ENCODE data around the gene FBXO28.

The FBXO28 gene

DNA sequence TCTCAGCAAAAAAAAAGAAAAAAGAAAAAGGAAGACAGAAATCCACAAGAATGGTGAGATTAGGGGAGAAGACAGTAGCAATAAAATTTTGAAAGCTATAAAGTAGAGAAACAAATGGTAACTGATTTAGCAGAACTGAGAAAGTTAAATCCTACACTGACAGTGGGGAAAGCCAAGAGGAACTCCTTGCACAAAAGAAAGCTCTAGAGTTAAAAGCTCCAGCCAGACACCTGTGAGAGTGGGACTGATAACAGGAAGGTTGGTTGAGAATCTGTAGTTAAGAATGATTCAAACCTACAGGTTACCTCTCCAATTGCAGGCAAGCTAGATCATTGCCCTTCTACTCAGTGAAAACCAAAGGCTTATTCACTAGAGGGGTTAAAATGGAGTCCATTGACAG lies 23.6 kb downstream of the FBXO28 start:
- H3K36me3 ChIP-seq (ENCODE audit: control insufficient read depth in 2 of 2, insufficient read depth in 2 of 2, low read length in 2 of 2), result peaks cover 16 to 22% of the 10 kb centered on the region in 2 donors
- H3K4me3 ChIP-seq (ENCODE audit: low read length in 2 of 2), result no peak overlapping the region
- H3K27me3 ChIP-seq (ENCODE audit: control insufficient read depth in 2 of 2, insufficient read depth in 2 of 2, low read length in 2 of 2), result no peaks in the 10 kb centered on the region
- H3K9me3 ChIP-seq (ENCODE audit: control insufficient read depth in 2 of 2, low read length in 2 of 2), result no peaks in the 10 kb centered on the region
- no peaks in the 10 kb centered on the region for H3K4me1 ChIP-seq (ENCODE audit: control insufficient read depth in 2 of 2, insufficient read depth in 2 of 2, low read length in 2 of 2)
- H3K27ac ChIP-seq (ENCODE audit: low read depth in 2 of 2, low read length in 2 of 2), result no peak overlapping the region
- H3K9ac ChIP-seq (ENCODE audit: low read depth in 1 of 2, low read length in 2 of 2), result no peak overlapping the region

DNA sequence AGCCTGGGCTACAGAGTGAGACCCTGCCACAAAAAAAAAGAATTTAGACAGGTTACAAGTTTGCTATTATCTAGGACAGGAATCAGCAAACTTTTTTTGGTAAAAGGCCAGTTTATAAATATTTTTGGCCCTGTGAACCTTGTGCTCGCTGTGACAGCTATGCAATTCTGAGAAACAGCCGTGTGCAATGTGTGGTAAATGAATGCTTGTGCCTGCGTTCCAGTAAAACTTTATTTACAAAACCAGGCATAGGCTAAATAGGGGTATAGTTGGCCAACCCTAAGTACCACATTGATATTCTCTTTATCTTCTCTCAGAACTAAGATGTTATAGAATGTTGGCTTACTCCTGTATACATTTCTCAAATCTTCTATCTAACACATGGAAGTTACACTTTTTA lies 24.3 kb downstream of the FBXO28 start:
- Histone ChIP-seq H3K4me1 (ENCODE audit: control insufficient read depth in 2 of 2, insufficient read depth in 2 of 2, low read length in 2 of 2) (no peaks in the 10 kb centered on the region), H3K27me3 (ENCODE audit: control insufficient read depth in 2 of 2, insufficient read depth in 2 of 2, low read length in 2 of 2) (no peaks in the 10 kb centered on the region), H3K27ac (ENCODE audit: low read depth in 2 of 2, low read length in 2 of 2) (no peak overlapping the region), H3K4me3 (ENCODE audit: low read length in 2 of 2) (no peak overlapping the region), H3K9ac (ENCODE audit: low read depth in 1 of 2, low read length in 2 of 2) (no peak overlapping the region), H3K36me3 (ENCODE audit: control insufficient read depth in 2 of 2, insufficient read depth in 2 of 2, low read length in 2 of 2) (peaks cover 12 to 18% of the 10 kb centered on the region in 2 donors), H3K9me3 (ENCODE audit: control insufficient read depth in 2 of 2, low read length in 2 of 2) (no peaks in the 10 kb centered on the region)

DNA sequence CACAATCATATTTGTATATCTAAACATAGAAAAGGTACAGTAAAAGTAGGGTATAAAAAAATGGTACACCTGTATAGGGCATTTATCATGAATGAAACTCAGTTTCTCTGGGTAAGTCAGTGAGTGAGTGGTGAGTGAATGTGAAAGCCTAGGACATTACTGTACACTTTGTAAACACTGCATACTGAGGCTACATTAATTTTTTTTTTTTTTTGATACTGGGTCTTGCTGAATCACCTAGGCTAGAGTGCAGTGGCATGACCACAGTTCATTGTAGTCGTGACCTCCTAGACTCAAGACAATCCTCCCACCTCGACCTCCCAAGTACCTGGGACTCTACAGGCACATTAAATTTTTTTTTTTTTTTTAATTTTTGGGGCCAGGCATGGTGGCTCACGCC lies 27.8 kb downstream of the FBXO28 start:
- no peak overlapping the region for H3K4me3 ChIP-seq (ENCODE audit: low read length in 2 of 2)
- H3K36me3 ChIP-seq (ENCODE audit: control insufficient read depth in 2 of 2, insufficient read depth in 2 of 2, low read length in 2 of 2), result peaks cover 4 to 7% of the 10 kb centered on the region in 2 donors
- no peaks in the 10 kb centered on the region for H3K4me1 ChIP-seq (ENCODE audit: control insufficient read depth in 2 of 2, insufficient read depth in 2 of 2, low read length in 2 of 2)
- H3K27me3 ChIP-seq (ENCODE audit: control insufficient read depth in 2 of 2, insufficient read depth in 2 of 2, low read length in 2 of 2), result no peaks in the 10 kb centered on the region
- H3K9ac ChIP-seq (ENCODE audit: low read depth in 1 of 2, low read length in 2 of 2), result no peak overlapping the region
- no peak overlapping the region for H3K27ac ChIP-seq (ENCODE audit: low read depth in 2 of 2, low read length in 2 of 2)
- H3K9me3 ChIP-seq (ENCODE audit: control insufficient read depth in 2 of 2, low read length in 2 of 2), result no peaks in the 10 kb centered on the region

DNA sequence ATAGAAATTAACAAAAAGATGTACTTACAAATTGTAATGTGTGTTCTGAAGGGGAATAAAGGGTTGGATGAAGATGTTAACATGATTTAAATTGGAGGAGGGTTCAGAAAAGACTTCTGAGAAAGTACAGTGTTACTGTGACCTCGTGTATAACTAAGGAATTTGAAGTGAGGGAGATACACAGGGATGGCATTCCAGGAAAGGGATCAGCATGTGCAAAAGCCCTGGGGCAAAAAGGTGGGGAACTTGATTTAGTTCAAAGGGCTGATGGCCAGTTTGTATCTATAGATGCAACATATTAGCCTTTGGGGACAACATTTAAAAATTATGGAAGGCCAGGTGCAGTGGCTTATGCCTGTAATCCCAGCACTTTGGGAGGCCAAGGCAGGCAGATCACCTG lies 35.8 kb downstream of the FBXO28 start:
- Histone ChIP-seq H3K27me3 (ENCODE audit: control insufficient read depth in 2 of 2, insufficient read depth in 2 of 2, low read length in 2 of 2) (no peaks in the 10 kb centered on the region), H3K9ac (ENCODE audit: low read depth in 1 of 2, low read length in 2 of 2) (no peak overlapping the region), H3K4me3 (ENCODE audit: low read length in 2 of 2) (no peak overlapping the region), H3K4me1 (ENCODE audit: control insufficient read depth in 2 of 2, insufficient read depth in 2 of 2, low read length in 2 of 2) (no peaks in the 10 kb centered on the region), H3K27ac (ENCODE audit: low read depth in 2 of 2, low read length in 2 of 2) (no peak overlapping the region), H3K9me3 (ENCODE audit: control insufficient read depth in 2 of 2, low read length in 2 of 2) (no peaks in the 10 kb centered on the region), H3K36me3 (ENCODE audit: control insufficient read depth in 2 of 2, insufficient read depth in 2 of 2, low read length in 2 of 2) (peaks cover 3 to 4% of the 10 kb centered on the region in 2 donors)

DNA sequence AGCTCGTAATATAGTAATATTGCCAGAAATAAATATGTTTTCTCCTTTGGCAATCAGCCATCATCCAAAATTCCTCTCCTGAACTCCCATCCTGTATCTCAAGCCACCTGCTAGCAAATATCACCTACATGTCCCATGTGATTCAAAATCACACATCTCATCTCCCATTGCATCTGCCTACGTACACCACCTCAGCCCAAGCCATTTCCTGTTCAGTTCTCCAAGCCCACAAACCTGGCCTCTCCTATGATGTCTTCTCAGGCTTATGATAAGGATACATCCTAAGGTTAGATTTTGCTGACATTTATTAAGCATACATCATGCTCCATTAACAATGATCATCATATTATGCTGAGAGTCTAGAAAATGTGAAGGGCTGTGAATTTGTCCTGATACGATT lies 37.2 kb downstream of the FBXO28 start:
- no peaks in the 10 kb centered on the region for H3K27me3 ChIP-seq (ENCODE audit: control insufficient read depth in 2 of 2, insufficient read depth in 2 of 2, low read length in 2 of 2)
- peaks cover 4 to 5% of the 10 kb centered on the region in 2 donors for H3K36me3 ChIP-seq (ENCODE audit: control insufficient read depth in 2 of 2, insufficient read depth in 2 of 2, low read length in 2 of 2)
- H3K4me3 ChIP-seq (ENCODE audit: low read length in 2 of 2), result no peak overlapping the region
- no peaks in the 10 kb centered on the region for H3K4me1 ChIP-seq (ENCODE audit: control insufficient read depth in 2 of 2, insufficient read depth in 2 of 2, low read length in 2 of 2)
- H3K9ac ChIP-seq (ENCODE audit: low read depth in 1 of 2, low read length in 2 of 2), result no peak overlapping the region
- no peaks in the 10 kb centered on the region for H3K9me3 ChIP-seq (ENCODE audit: control insufficient read depth in 2 of 2, low read length in 2 of 2)
- H3K27ac ChIP-seq (ENCODE audit: low read depth in 2 of 2, low read length in 2 of 2), result no peak overlapping the region

DNA sequence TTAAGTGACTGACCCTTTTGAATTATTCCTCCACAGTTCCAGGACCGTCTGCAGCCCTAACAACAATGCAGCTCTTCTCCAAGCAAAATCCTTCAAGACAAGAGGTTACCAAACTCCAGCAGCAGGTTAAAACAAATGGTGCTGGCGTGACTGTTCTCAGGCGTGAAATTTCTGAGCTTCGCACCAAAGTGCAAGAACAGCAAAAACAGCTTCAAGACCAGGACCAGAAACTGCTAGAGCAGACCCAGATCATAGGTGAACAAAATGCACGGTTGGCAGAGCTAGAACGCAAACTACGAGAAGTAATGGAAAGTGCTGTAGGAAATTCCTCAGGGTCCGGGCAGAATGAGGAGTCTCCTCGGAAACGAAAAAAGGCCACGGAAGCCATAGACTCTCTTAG lies 43.4 kb downstream of the FBXO28 start:
- H3K9me3 ChIP-seq (ENCODE audit: control insufficient read depth in 2 of 2, low read length in 2 of 2), result no peaks in the 10 kb centered on the region
- no peaks in the 10 kb centered on the region for H3K27me3 ChIP-seq (ENCODE audit: control insufficient read depth in 2 of 2, insufficient read depth in 2 of 2, low read length in 2 of 2)
- peaks cover 28 to 34% of the 10 kb centered on the region in 2 donors for H3K36me3 ChIP-seq (ENCODE audit: control insufficient read depth in 2 of 2, insufficient read depth in 2 of 2, low read length in 2 of 2)
- H3K27ac ChIP-seq (ENCODE audit: low read depth in 2 of 2, low read length in 2 of 2), result no peak overlapping the region
- no peaks in the 10 kb centered on the region for H3K4me1 ChIP-seq (ENCODE audit: control insufficient read depth in 2 of 2, insufficient read depth in 2 of 2, low read length in 2 of 2)
- no peak overlapping the region for H3K9ac ChIP-seq (ENCODE audit: low read depth in 1 of 2, low read length in 2 of 2)
- no peak overlapping the region for H3K4me3 ChIP-seq (ENCODE audit: low read length in 2 of 2)

DNA sequence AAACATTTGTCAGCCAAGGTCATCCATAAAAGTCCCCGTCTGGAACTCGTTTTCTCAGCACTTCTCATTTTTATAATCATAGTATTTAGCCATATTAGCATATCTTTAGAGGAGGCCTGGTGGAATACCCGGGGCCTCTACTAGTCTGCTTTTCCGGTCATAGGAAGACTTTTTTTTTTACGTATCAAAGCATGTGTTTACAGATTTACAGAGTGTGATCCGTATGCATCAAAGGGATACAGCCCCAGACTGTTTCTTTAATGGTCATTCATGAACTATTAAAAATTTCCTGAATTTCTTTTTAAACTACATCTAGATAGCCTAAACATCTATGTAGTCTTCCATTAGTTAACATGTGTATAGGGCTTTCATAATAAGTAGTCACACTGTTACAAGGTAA lies 45.6 kb downstream of the FBXO28 start:
- Histone ChIP-seq H3K9ac (ENCODE audit: low read depth in 1 of 2, low read length in 2 of 2) (no peak overlapping the region), H3K27me3 (ENCODE audit: control insufficient read depth in 2 of 2, insufficient read depth in 2 of 2, low read length in 2 of 2) (no peaks in the 10 kb centered on the region), H3K9me3 (ENCODE audit: control insufficient read depth in 2 of 2, low read length in 2 of 2) (no peaks in the 10 kb centered on the region), H3K27ac (ENCODE audit: low read depth in 2 of 2, low read length in 2 of 2) (no peak overlapping the region), H3K4me1 (ENCODE audit: control insufficient read depth in 2 of 2, insufficient read depth in 2 of 2, low read length in 2 of 2) (no peaks in the 10 kb centered on the region), H3K4me3 (ENCODE audit: low read length in 2 of 2) (no peak overlapping the region), H3K36me3 (ENCODE audit: control insufficient read depth in 2 of 2, insufficient read depth in 2 of 2, low read length in 2 of 2) (peaks cover 28 to 34% of the 10 kb centered on the region in 2 donors)

DNA sequence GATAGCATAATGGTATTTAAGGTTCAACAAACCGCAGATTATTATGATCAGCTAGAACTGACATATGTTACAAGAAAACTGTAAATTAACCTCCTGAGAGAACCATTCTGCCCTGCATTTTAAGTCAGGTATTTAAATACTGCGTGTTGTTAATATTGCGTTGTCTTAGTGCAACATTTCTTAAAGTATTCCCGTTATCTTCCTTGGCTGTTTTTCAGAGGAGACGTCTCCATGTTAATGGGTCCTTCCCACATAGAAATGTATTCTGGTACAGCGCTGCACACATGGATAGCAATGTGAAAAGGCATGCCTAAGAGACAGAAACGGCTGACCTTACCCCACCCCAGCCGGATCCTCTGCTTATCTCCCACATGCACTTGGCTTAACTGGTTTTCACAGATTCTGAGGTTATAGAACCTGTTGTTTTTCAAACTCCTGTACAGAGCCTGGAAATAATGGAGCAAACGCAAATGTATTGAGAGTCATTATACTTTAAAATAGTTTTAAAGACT lies 46.3 kb downstream of the FBXO28 start:
- Histone ChIP-seq H3K4me3 (ENCODE audit: low read length in 2 of 2) (no peak overlapping the region), H3K36me3 (ENCODE audit: control insufficient read depth in 2 of 2, insufficient read depth in 2 of 2, low read length in 2 of 2) (peaks cover 28 to 34% of the 10 kb centered on the region in 2 donors), H3K9me3 (ENCODE audit: control insufficient read depth in 2 of 2, low read length in 2 of 2) (no peaks in the 10 kb centered on the region), H3K9ac (ENCODE audit: low read depth in 1 of 2, low read length in 2 of 2) (no peak overlapping the region), H3K27me3 (ENCODE audit: control insufficient read depth in 2 of 2, insufficient read depth in 2 of 2, low read length in 2 of 2) (no peaks in the 10 kb centered on the region), H3K27ac (ENCODE audit: low read depth in 2 of 2, low read length in 2 of 2) (no peak overlapping the region), H3K4me1 (ENCODE audit: control insufficient read depth in 2 of 2, insufficient read depth in 2 of 2, low read length in 2 of 2) (no peaks in the 10 kb centered on the region)

DNA sequence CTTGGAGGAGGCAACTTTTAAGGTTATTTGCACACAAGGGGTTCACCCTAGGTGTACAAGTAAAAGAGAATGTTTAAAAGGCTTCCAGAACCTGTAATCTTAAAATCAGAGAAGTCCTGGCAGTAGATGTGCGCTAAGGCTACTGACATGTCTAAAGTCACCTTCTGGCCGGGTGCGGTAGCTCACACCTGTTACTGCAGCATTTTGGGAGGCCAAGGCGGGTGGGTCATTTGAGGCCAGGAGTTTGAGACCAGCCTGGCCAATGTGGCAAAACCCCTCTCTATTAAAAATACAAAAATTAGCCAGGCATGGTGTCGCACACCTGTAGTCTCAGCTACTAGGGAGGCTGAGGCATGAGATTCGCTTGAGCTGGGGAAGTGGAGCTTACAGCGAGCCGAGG lies 48.9 kb downstream of the FBXO28 start:
- Histone ChIP-seq H3K9me3 (ENCODE audit: control insufficient read depth in 2 of 2, low read length in 2 of 2) (no peaks in the 10 kb centered on the region), H3K27ac (ENCODE audit: low read depth in 2 of 2, low read length in 2 of 2) (no peak overlapping the region), H3K9ac (ENCODE audit: low read depth in 1 of 2, low read length in 2 of 2) (no peak overlapping the region), H3K27me3 (ENCODE audit: control insufficient read depth in 2 of 2, insufficient read depth in 2 of 2, low read length in 2 of 2) (no peaks in the 10 kb centered on the region), H3K36me3 (ENCODE audit: control insufficient read depth in 2 of 2, insufficient read depth in 2 of 2, low read length in 2 of 2) (peaks cover 17 to 22% of the 10 kb centered on the region in 2 donors), H3K4me3 (ENCODE audit: low read length in 2 of 2) (no peak overlapping the region), H3K4me1 (ENCODE audit: control insufficient read depth in 2 of 2, insufficient read depth in 2 of 2, low read length in 2 of 2) (no peaks in the 10 kb centered on the region)

DNA sequence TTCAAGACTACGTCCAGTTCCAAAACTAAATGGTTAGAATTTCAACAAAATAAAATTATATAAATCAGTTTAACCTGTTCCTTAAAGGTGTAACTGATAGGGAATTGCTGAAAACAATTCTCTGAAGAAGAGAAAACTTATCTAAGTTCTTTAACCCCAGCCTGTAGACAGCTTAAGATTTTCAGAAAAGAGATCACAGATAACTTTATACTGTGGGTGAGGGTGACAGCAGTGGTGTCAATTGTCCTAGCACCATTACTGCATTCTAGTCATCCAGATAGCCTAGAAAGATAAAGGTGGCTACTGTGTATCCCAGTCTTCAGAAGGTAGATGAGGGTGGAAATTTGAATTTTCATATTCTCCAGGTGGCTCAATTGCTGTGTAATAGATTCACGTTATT lies 49.4 kb downstream of the FBXO28 start:
- peaks cover 15 to 16% of the 10 kb centered on the region in 2 donors for H3K36me3 ChIP-seq (ENCODE audit: control insufficient read depth in 2 of 2, insufficient read depth in 2 of 2, low read length in 2 of 2)
- no peaks in the 10 kb centered on the region for H3K4me1 ChIP-seq (ENCODE audit: control insufficient read depth in 2 of 2, insufficient read depth in 2 of 2, low read length in 2 of 2)
- no peaks in the 10 kb centered on the region for H3K9me3 ChIP-seq (ENCODE audit: control insufficient read depth in 2 of 2, low read length in 2 of 2)
- no peak overlapping the region for H3K4me3 ChIP-seq (ENCODE audit: low read length in 2 of 2)
- no peaks in the 10 kb centered on the region for H3K27me3 ChIP-seq (ENCODE audit: control insufficient read depth in 2 of 2, insufficient read depth in 2 of 2, low read length in 2 of 2)
- H3K27ac ChIP-seq (ENCODE audit: low read depth in 2 of 2, low read length in 2 of 2), result no peak overlapping the region
- no peak overlapping the region for H3K9ac ChIP-seq (ENCODE audit: low read depth in 1 of 2, low read length in 2 of 2)

DNA sequence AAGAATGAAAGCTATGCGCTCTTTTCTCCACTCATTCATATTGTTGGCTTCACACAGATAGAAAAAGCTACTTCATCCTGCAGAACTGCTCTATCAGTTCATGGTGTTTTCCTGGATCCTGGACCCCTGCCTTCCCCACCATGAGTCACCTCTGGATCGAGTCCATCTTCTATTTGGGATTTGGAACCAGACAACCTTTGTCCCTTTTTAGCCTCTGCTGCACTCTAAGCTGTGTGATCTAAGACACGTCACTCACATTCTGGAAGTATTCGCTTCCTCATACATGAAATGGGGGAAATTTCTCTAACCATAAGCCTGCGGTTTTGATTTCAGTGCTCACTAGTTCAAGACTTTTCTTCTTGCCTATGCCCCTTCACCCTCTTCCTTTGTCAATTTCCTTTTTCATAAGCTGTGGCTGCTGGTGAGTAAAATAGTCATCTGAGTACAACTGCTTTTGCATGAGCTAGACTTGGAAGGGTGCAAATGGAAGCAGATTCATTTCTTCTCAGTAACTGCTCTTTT lies 55.0 kb downstream of the FBXO28 start:
- no peak overlapping the region for H3K4me3 ChIP-seq (ENCODE audit: low read length in 2 of 2)
- H3K27ac ChIP-seq (ENCODE audit: low read depth in 2 of 2, low read length in 2 of 2), result peak overlapping the region in 1 of 2 donors; percentile 25
- no peaks in the 10 kb centered on the region for H3K4me1 ChIP-seq (ENCODE audit: control insufficient read depth in 2 of 2, insufficient read depth in 2 of 2, low read length in 2 of 2)
- H3K27me3 ChIP-seq (ENCODE audit: control insufficient read depth in 2 of 2, insufficient read depth in 2 of 2, low read length in 2 of 2), result no peaks in the 10 kb centered on the region
- no peaks in the 10 kb centered on the region for H3K36me3 ChIP-seq (ENCODE audit: control insufficient read depth in 2 of 2, insufficient read depth in 2 of 2, low read length in 2 of 2)
- no peak overlapping the region for H3K9ac ChIP-seq (ENCODE audit: low read depth in 1 of 2, low read length in 2 of 2)
- no peaks in the 10 kb centered on the region for H3K9me3 ChIP-seq (ENCODE audit: control insufficient read depth in 2 of 2, low read length in 2 of 2)
